ENCODE measurements around the gene FEZ2. TPM values are rescaled to one million over a fixed set of nuclear protein-coding genes. Genes with fewer than 3 reads are reported as not detected.
A peak's percentile ranks its signal among the peaks of the same experiment; 100 is the strongest.

FEZ2 gene
- total RNA-seq, 1 experiment from 2014 or later, result 51.1 TPM

DNA sequence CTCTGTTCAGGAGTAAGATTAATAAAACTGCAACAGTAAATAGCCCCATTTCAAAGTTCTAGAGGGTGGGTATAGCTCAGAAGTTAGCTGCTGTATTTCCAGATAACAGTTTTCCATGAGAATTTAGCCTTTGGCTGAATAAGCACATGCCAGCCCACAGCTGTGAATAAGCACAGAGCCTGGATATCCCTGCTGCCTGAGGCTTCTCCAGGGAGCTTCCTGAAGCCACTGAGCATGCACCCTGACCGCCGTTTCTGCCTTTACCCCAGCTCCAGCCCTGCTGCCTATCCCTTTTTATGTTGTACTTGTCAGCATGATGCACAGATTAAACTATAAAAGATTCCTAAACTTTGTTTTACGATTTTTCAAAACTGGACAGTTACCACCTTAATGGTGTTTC is 85.3 kb downstream of the FEZ2 start:
- no TSS peak for BruUV-seq (replicated peaks)

DNA sequence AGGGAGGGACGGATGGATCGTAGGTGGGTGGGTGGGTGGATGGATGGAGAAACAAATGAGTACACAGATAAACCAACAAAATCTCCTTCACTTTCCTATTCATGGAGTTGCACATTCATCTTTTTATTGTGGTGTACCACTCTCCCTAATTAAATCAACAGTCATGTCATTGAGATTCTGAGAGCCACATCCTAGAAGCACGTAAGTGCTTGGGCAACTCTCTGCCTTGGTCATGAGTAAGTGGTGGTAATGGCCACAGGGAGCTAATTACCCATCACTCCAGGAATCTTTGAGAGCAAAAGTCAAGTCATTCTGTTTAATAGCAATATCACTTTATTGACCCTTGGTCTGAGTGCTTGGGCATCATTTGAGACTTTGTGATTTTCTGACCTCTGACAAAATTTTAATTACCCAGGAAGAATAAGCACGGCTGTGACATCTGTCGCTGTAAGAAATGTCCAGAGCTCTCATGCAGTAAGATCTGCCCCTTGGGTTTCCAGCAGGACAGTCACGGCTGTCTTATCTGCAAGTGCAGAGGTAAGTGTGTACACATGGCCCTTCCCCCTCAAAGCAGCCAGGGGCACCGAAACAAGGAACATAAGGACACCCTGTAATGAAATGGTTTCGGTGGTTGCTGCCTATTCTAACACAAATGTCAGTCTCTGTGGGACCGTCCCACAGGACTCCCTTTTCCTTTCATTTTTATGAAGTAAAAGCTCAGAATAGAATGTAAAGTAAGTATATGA is 85.9 kb downstream of the FEZ2 start:
- no peaks in the 10 kb centered on the region for H3K27me3 ChIP-seq (ENCODE audit: control insufficient read depth, insufficient read depth, low read length)
- H3K36me3 ChIP-seq (ENCODE audit: control insufficient read depth, insufficient read depth, low read length), result peaks cover 83% of the 10 kb centered on the region
- ATAC-seq (no peak), DNase-seq (ENCODE audit: low read depth, low spot score) (no peak)
- intact Hi-C loops (cut with micrococcal nuclease; ENCODE audit: unreplicated experiment), result no loop called here
- ChIA-PET POLR2A (no interaction called here), CTCF (no interaction called here)
- no peak overlapping the region for H3K4me3 ChIP-seq (ENCODE audit: low read depth in 2 of 2, low read length in 2 of 2)
- H3K27ac ChIP-seq (ENCODE audit: low read length), result 0 out of 2 replicates have a peak overlapping the region, but pooled peaks have one; percentile 21
- H3K4me1 ChIP-seq (ENCODE audit: control insufficient read depth, insufficient read depth, low read length), result no peaks in the 10 kb centered on the region
- no TSS peak for BruUV-seq (replicated peaks)
- TF ChIP-seq SIN3A (IDR thresholded peaks at IDR 0.05; ENCODE audit: borderline replicate concordance, insufficient read depth, low read depth, low read length), result no peak
- TF ChIP-seq, protein P1, sequence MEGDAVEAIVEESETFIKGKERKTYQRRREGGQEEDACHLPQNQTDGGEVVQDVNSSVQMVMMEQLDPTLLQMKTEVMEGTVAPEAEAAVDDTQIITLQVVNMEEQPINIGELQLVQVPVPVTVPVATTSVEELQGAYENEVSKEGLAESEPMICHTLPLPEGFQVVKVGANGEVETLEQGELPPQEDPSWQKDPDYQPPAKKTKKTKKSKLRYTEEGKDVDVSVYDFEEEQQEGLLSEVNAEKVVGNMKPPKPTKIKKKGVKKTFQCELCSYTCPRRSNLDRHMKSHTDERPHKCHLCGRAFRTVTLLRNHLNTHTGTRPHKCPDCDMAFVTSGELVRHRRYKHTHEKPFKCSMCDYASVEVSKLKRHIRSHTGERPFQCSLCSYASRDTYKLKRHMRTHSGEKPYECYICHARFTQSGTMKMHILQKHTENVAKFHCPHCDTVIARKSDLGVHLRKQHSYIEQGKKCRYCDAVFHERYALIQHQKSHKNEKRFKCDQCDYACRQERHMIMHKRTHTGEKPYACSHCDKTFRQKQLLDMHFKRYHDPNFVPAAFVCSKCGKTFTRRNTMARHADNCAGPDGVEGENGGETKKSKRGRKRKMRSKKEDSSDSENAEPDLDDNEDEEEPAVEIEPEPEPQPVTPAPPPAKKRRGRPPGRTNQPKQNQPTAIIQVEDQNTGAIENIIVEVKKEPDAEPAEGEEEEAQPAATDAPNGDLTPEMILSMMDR (IDR thresholded peaks at IDR 0.05), result no peak
- in situ Hi-C loops (cut with HindIII; ENCODE audit: low pct_unique_long_range_greater_than_20kb, low sequenced_read_pairs), result no loop called here
- no peaks in the 10 kb centered on the region for H3K9me3 ChIP-seq (ENCODE audit: control insufficient read depth, insufficient read depth, low read depth, low read length)

More for the DNA sequence above, 85.3 kb downstream of the FEZ2 start:
- Histone ChIP-seq H3K27ac (ENCODE audit: low read length) (peak overlapping the region; percentile 21; the same call in 1 of the 2 replicates), H3K4me3 (ENCODE audit: low read depth in 2 of 2, low read length in 2 of 2) (no peak overlapping the region), H3K4me1 (ENCODE audit: control insufficient read depth, insufficient read depth, low read length) (no peaks in the 10 kb centered on the region), H3K9me3 (ENCODE audit: control insufficient read depth, insufficient read depth, low read depth, low read length) (no peaks in the 10 kb centered on the region), H3K36me3 (ENCODE audit: control insufficient read depth, insufficient read depth, low read length) (peaks cover 83% of the 10 kb centered on the region), H3K27me3 (ENCODE audit: control insufficient read depth, insufficient read depth, low read length) (no peaks in the 10 kb centered on the region)
- intact Hi-C loops (cut with micrococcal nuclease; ENCODE audit: unreplicated experiment), result no loop called here
- POLR2A ChIA-PET, result no interaction called here
- TF ChIP-seq POLR2AphosphoS5 (IDR thresholded peaks at IDR 0.05; ENCODE audit: low read depth, low read length) (no peak), SIN3A (IDR thresholded peaks at IDR 0.05; ENCODE audit: borderline replicate concordance, insufficient read depth, low read depth, low read length) (no peak), TCF7L2 (IDR thresholded peaks at IDR 0.05; ENCODE audit: low read depth, low read length) (no peak), REST (IDR thresholded peaks at IDR 0.05; ENCODE audit: insufficient read depth in 1 of 2, low read depth in 2 of 2, low read length in 1 of 2) (no peak)
- TF ChIP-seq, protein P1 (IDR thresholded peaks at IDR 0.05), result no peak
- in situ Hi-C loops (cut with HindIII; ENCODE audit: low pct_unique_long_range_greater_than_20kb, low sequenced_read_pairs), result no loop called here
- DNase-seq (ENCODE audit: low read depth, low spot score) (no peak), ATAC-seq (no peak)
- CTCF ChIA-PET, result interaction anchor here (0.6 kb wide), 1 partner anchor 78 kb away, joined by 3 read pairs; no protein-coding TSS in a partner anchor

Data from Panc1 (cell line).